ENCODE measurements around the gene ZP4.

DNA sequence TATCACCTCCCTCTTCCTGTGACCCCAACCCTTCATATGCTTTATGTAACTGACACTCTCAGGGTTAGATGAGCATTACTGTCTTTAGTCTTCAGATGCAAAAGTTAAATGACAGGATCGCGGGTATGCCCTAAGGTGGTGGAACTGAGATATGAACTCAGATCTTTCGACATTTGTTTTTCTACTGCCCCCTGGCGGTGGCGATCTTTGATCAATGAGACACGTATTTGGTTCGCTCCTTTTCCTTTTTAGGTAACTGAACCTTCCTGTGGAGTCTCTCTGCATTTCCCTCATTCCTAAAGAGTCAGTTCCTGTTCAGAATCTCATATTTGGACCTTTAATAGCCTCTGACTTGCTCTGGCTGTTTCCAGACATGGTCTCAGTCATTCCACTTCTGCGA is 47.8 kb upstream of the ZP4 start:
- TF ChIP-seq CTCF (IDR thresholded peaks at IDR 0.05; ENCODE audit: control extremely low read depth in 1 of 3, insufficient read depth in 1 of 3, low read depth in 1 of 3, low read length in 3 of 3) (peak in 2 of 3 experiments; percentile 52 to 65; a peak in 3 of 4 replicates), POLR2A (IDR thresholded peaks at IDR 0.05; ENCODE audit: control extremely low read depth in 1 of 2, low read depth in 2 of 2, low read length in 2 of 2) (no peak), POLR2AphosphoS5 (IDR thresholded peaks at IDR 0.05; ENCODE audit: low read depth, low read length) (no peak), KDM5A (IDR thresholded peaks at IDR 0.05; ENCODE audit: low read length) (no peak), GTF2F1 (IDR thresholded peaks at IDR 0.05; ENCODE audit: borderline replicate concordance, low read depth, low read length) (no peak), EP300 (IDR thresholded peaks at IDR 0.05; ENCODE audit: borderline replicate concordance in 1 of 2, low read depth in 2 of 2, low read length in 2 of 2) (no peak), MAX (IDR thresholded peaks at IDR 0.05) (no peak), TBP (IDR thresholded peaks at IDR 0.05; ENCODE audit: low read depth, low read length) (no peak), EZH2 (IDR thresholded peaks at IDR 0.05; ENCODE audit: low read depth, low read length, severe bottlenecking) (no peak), ASH2L (IDR thresholded peaks at IDR 0.05; ENCODE audit: low read length) (no peak), CHD1 (IDR thresholded peaks at IDR 0.05; ENCODE audit: low read depth, low read length) (no peak)
